Upper lobe of left lung (tissue), 4 donors: ENCODE measurements around the gene LRRC23.

Experiments
- CTCF ChIP-seq, 6 experiments: fragments of 450-650 bp in 4 of 6; fragments of 200-600 bp in 2 of 6; sonication (generic) in 2 of 6; IDR thresholded peaks; one replicate each; pipeline ENCODE4 v1.5.1; 2016 to 2019; ENCODE audit warnings: antibody characterized with exemption in 6 of 6
- EP300 ChIP-seq, 4 donors: sonication (generic); formaldehyde crosslinking; IDR thresholded peaks; one replicate each; pipeline ENCODE4 v1.5.1; 2017; ENCODE audit warnings: antibody characterized with exemption in 4 of 4, control low read depth in 2 of 4
- POLR2A ChIP-seq, 4 donors: fragments of 450-650 bp; IDR thresholded peaks; one replicate each; pipeline ENCODE4 v1.5.1; 2016 to 2017; ENCODE audit warnings: antibody characterized with exemption in 4 of 4, mild to moderate bottlenecking in 2 of 4
- POLR2AphosphoS5 ChIP-seq, 2 donors: sonication (generic); formaldehyde crosslinking; IDR thresholded peaks; one replicate each; pipeline ENCODE4 v1.5.1; 2017; ENCODE audit warnings: antibody characterized with exemption in 2 of 2

GRCh38 chr12:6961278-6961694 lies 56.7 kb downstream of the LRRC23 start:
- TF ChIP-seq CTCF (IDR thresholded peaks at IDR 0.05) (no peak), EP300 (IDR thresholded peaks at IDR 0.05) (peak in 2 of 4 donors; percentile 20 to 46), POLR2A (IDR thresholded peaks at IDR 0.05) (peak in 1 of 4 donors; percentile 7), POLR2AphosphoS5 (IDR thresholded peaks at IDR 0.05) (peak; percentile 23 to 42)
